ENCODE measurements around the gene GP1BA.

GP1BA gene

GRCh38 chr17:4928881-4929280 is 3.2 kb upstream of the GP1BA start:
- Histone ChIP-seq H3K4me3 (ENCODE audit: low read depth in 1 of 2, low read length in 2 of 2) (no peak overlapping the region), H3K4me1 (ENCODE audit: control insufficient read depth in 1 of 2, insufficient read depth in 2 of 2, low read length in 2 of 2) (peaks cover 0 to under 1% of the 10 kb centered on the region in 2 donors), H3K27me3 (ENCODE audit: low read depth, low read length) (no peaks in the 10 kb centered on the region)

DNA sequence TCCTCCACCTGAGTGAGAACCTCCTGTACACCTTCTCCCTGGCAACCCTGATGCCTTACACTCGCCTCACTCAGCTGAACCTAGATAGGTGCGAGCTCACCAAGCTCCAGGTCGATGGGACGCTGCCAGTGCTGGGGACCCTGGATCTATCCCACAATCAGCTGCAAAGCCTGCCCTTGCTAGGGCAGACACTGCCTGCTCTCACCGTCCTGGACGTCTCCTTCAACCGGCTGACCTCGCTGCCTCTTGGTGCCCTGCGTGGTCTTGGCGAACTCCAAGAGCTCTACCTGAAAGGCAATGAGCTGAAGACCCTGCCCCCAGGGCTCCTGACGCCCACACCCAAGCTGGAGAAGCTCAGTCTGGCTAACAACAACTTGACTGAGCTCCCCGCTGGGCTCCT is 679 bp downstream of the GP1BA start:
- Histone ChIP-seq H3K36me3 (ENCODE audit: control insufficient read depth in 1 of 2, insufficient read depth in 2 of 2, low read length in 2 of 2) (peaks cover 11 to 22% of the 10 kb centered on the region in 2 donors), H3K9me3 (ENCODE audit: control insufficient read depth in 1 of 2, low read length in 2 of 2) (no peaks in the 10 kb centered on the region), H3K4me3 (ENCODE audit: low read depth in 1 of 2, low read length in 2 of 2) (no peak overlapping the region), H3K27ac (ENCODE audit: low read length) (no peak overlapping the region), H3K27me3 (ENCODE audit: low read depth, low read length) (no peaks in the 10 kb centered on the region), H3K4me1 (ENCODE audit: control insufficient read depth in 1 of 2, insufficient read depth in 2 of 2, low read length in 2 of 2) (peaks cover 0 to 14% of the 10 kb centered on the region in 2 donors)

More at GRCh38 chr17:4928881-4929280, 3.2 kb upstream of the GP1BA start:
- no peaks in the 10 kb centered on the region for H3K9me3 ChIP-seq (ENCODE audit: control insufficient read depth in 1 of 2, low read length in 2 of 2)
- no peaks in the 10 kb centered on the region for H3K36me3 ChIP-seq (ENCODE audit: control insufficient read depth in 1 of 2, insufficient read depth in 2 of 2, low read length in 2 of 2)
- H3K27ac ChIP-seq (ENCODE audit: low read length), result no peak overlapping the region

DNA sequence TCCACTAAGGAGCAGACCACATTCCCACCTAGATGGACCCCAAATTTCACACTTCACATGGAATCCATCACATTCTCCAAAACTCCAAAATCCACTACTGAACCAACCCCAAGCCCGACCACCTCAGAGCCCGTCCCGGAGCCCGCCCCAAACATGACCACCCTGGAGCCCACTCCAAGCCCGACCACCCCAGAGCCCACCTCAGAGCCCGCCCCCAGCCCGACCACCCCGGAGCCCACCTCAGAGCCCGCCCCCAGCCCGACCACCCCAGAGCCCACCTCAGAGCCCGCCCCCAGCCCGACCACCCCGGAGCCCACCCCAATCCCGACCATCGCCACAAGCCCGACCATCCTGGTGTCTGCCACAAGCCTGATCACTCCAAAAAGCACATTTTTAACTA is 1.6 kb downstream of the GP1BA start:
- Histone ChIP-seq H3K27me3 (ENCODE audit: low read depth, low read length) (no peaks in the 10 kb centered on the region), H3K4me1 (ENCODE audit: control insufficient read depth in 1 of 2, insufficient read depth in 2 of 2, low read length in 2 of 2) (peaks cover 4 to 22% of the 10 kb centered on the region in 2 donors), H3K27ac (ENCODE audit: low read length) (no peak overlapping the region), H3K36me3 (ENCODE audit: control insufficient read depth in 1 of 2, insufficient read depth in 2 of 2, low read length in 2 of 2) (peaks cover 16 to 27% of the 10 kb centered on the region in 2 donors), H3K4me3 (ENCODE audit: low read depth in 1 of 2, low read length in 2 of 2) (no peak overlapping the region), H3K9me3 (ENCODE audit: control insufficient read depth in 1 of 2, low read length in 2 of 2) (no peaks in the 10 kb centered on the region)

DNA sequence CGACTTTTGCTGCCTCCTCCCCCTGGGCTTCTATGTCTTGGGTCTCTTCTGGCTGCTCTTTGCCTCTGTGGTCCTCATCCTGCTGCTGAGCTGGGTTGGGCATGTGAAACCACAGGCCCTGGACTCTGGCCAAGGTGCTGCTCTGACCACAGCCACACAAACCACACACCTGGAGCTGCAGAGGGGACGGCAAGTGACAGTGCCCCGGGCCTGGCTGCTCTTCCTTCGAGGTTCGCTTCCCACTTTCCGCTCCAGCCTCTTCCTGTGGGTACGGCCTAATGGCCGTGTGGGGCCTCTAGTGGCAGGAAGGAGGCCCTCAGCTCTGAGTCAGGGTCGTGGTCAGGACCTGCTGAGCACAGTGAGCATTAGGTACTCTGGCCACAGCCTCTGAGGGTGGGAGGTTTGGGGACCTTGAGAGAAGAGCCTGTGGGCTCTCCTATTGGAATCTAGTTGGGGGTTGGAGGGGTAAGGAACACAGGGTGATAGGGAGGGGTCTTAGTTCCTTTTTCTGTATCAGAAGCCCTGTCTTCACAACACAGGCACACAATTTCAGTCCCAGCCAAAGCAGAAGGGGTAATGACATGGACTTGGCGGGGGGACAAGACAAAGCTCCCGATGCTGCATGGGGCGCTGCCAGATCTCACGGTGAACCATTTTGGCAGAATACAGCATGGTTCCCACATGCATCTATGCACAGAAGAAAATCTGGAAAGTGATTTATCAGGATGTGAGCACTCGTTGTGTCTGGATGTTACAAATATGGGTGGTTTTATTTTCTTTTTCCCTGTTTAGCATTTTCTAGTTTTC is 2.3 kb downstream of the GP1BA start:
- Histone ChIP-seq H3K9me3 (ENCODE audit: control insufficient read depth in 1 of 2, low read length in 2 of 2) (no peaks in the 10 kb centered on the region), H3K36me3 (ENCODE audit: control insufficient read depth in 1 of 2, insufficient read depth in 2 of 2, low read length in 2 of 2) (peaks cover 16 to 27% of the 10 kb centered on the region in 2 donors), H3K4me1 (ENCODE audit: control insufficient read depth in 1 of 2, insufficient read depth in 2 of 2, low read length in 2 of 2) (peaks cover 11 to 30% of the 10 kb centered on the region in 2 donors), H3K27me3 (ENCODE audit: low read depth, low read length) (no peaks in the 10 kb centered on the region), H3K4me3 (ENCODE audit: low read depth in 1 of 2, low read length in 2 of 2) (no peak overlapping the region), H3K27ac (ENCODE audit: low read length) (no peak overlapping the region)

DNA sequence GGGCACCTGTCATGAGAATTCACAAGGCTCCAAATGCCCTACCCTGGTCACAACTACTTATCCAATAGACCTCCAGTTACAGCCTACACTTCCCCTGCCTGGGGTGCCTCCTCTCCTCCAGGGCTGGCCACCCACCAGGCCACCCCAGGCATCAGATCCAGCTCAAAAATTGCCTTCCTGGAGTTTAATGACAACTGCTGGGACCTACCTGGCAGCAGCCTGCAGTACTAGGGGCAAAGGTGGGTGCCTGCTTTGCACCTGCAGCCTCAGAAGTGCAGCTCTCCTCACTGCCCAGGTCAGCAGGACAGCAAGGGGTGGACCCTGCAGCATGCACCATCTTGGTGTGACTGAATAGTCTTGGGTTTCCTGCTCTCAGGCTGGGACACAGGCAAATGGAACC is 3.6 kb downstream of the GP1BA start:
- H3K27ac ChIP-seq (ENCODE audit: low read length), result no peak overlapping the region
- no peaks in the 10 kb centered on the region for H3K27me3 ChIP-seq (ENCODE audit: low read depth, low read length)
- peaks cover 11 to 31% of the 10 kb centered on the region in 2 donors for H3K4me1 ChIP-seq (ENCODE audit: control insufficient read depth in 1 of 2, insufficient read depth in 2 of 2, low read length in 2 of 2)
- H3K9me3 ChIP-seq (ENCODE audit: control insufficient read depth in 1 of 2, low read length in 2 of 2), result no peaks in the 10 kb centered on the region
- H3K36me3 ChIP-seq (ENCODE audit: control insufficient read depth in 1 of 2, insufficient read depth in 2 of 2, low read length in 2 of 2), result peaks cover 16 to 27% of the 10 kb centered on the region in 2 donors
- no peak overlapping the region for H3K4me3 ChIP-seq (ENCODE audit: low read depth in 1 of 2, low read length in 2 of 2)

DNA sequence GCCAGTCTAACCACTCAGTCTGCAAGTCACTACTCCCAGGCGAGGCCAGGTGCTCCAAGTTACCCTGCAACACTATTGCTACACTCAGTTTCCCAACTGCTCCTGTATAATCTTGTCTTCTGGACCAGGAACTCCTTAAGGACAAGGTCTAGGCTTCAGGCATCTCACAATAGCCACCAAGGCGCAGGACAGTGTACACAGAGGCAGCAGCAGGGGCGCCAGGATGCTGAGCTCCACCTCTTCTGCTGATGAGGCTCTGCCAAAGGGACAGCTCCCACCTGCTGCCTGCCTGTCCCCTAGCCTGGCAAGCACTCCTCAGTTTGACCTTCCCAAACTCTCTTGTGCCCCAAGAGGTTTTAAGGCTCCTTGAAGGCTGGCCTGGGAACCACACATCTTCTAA is 4.4 kb downstream of the GP1BA start:
- peaks cover 16 to 39% of the 10 kb centered on the region in 2 donors for H3K4me1 ChIP-seq (ENCODE audit: control insufficient read depth in 1 of 2, insufficient read depth in 2 of 2, low read length in 2 of 2)
- H3K36me3 ChIP-seq (ENCODE audit: control insufficient read depth in 1 of 2, insufficient read depth in 2 of 2, low read length in 2 of 2), result peaks cover 16 to 27% of the 10 kb centered on the region in 2 donors
- no peaks in the 10 kb centered on the region for H3K9me3 ChIP-seq (ENCODE audit: control insufficient read depth in 1 of 2, low read length in 2 of 2)
- no peak overlapping the region for H3K4me3 ChIP-seq (ENCODE audit: low read depth in 1 of 2, low read length in 2 of 2)
- H3K27me3 ChIP-seq (ENCODE audit: low read depth, low read length), result no peaks in the 10 kb centered on the region
- no peak overlapping the region for H3K27ac ChIP-seq (ENCODE audit: low read length)

DNA sequence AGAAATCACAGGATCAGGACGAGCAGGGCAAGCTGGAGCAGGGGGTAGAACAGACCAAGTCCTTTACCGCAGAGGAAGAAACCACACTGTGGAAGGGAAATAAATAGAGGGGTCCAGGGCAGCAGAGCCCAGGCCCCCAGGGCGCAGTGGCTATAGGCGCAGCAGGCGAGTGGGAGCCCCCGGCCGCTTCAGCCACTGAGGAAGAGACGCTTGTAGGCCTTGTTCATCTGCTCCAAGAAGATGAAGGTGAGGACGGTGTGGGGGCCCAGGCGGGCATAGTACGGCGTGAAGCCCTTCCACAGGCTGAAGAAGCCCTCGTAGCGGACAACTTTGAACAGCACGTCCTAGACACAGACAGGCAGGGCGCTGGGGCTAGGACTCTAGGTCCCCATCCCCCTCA is 5.5 kb downstream of the GP1BA start:
- Histone ChIP-seq H3K4me3 (ENCODE audit: low read depth in 1 of 2, low read length in 2 of 2) (no peak overlapping the region), H3K9me3 (ENCODE audit: control insufficient read depth in 1 of 2, low read length in 2 of 2) (no peaks in the 10 kb centered on the region), H3K36me3 (ENCODE audit: control insufficient read depth in 1 of 2, insufficient read depth in 2 of 2, low read length in 2 of 2) (peaks cover 24 to 32% of the 10 kb centered on the region in 2 donors), H3K27me3 (ENCODE audit: low read depth, low read length) (no peaks in the 10 kb centered on the region), H3K27ac (ENCODE audit: low read length) (no peak overlapping the region), H3K4me1 (ENCODE audit: control insufficient read depth in 1 of 2, insufficient read depth in 2 of 2, low read length in 2 of 2) (peaks cover 16 to 50% of the 10 kb centered on the region in 2 donors)

GRCh38 chr17:4938069-4938491 is 6.0 kb downstream of the GP1BA start:
- H3K27me3 ChIP-seq (ENCODE audit: low read depth, low read length), result no peaks in the 10 kb centered on the region
- no peak overlapping the region for H3K27ac ChIP-seq (ENCODE audit: low read length)
- H3K4me1 ChIP-seq (ENCODE audit: control insufficient read depth in 1 of 2, insufficient read depth in 2 of 2, low read length in 2 of 2), result peaks cover 16 to 55% of the 10 kb centered on the region in 2 donors
- peak overlapping the region in 1 of 2 donors; percentile 70 for H3K4me3 ChIP-seq (ENCODE audit: low read depth in 1 of 2, low read length in 2 of 2)
- H3K36me3 ChIP-seq (ENCODE audit: control insufficient read depth in 1 of 2, insufficient read depth in 2 of 2, low read length in 2 of 2), result peaks cover 29 to 38% of the 10 kb centered on the region in 2 donors
- H3K9me3 ChIP-seq (ENCODE audit: control insufficient read depth in 1 of 2, low read length in 2 of 2), result no peaks in the 10 kb centered on the region

GRCh38 chr17:4938688-4939545 is 6.8 kb downstream of the GP1BA start:
- H3K27ac ChIP-seq (ENCODE audit: low read length), result peak overlapping the region; percentile 98
- no peaks in the 10 kb centered on the region for H3K27me3 ChIP-seq (ENCODE audit: low read depth, low read length)
- peak overlapping the region; percentile 70 to 97 for H3K4me3 ChIP-seq (ENCODE audit: low read depth in 1 of 2, low read length in 2 of 2)
- no peaks in the 10 kb centered on the region for H3K9me3 ChIP-seq (ENCODE audit: control insufficient read depth in 1 of 2, low read length in 2 of 2)
- H3K36me3 ChIP-seq (ENCODE audit: control insufficient read depth in 1 of 2, insufficient read depth in 2 of 2, low read length in 2 of 2), result peaks cover 35 to 45% of the 10 kb centered on the region in 2 donors
- H3K4me1 ChIP-seq (ENCODE audit: control insufficient read depth in 1 of 2, insufficient read depth in 2 of 2, low read length in 2 of 2), result peaks cover 16 to 62% of the 10 kb centered on the region in 2 donors

GRCh38 chr17:4939546-4939795 is 7.4 kb downstream of the GP1BA start:
- H3K27me3 ChIP-seq (ENCODE audit: low read depth, low read length), result no peaks in the 10 kb centered on the region
- H3K27ac ChIP-seq (ENCODE audit: low read length), result peak overlapping the region; percentile 98
- no peaks in the 10 kb centered on the region for H3K9me3 ChIP-seq (ENCODE audit: control insufficient read depth in 1 of 2, low read length in 2 of 2)
- peaks cover 39 to 48% of the 10 kb centered on the region in 2 donors for H3K36me3 ChIP-seq (ENCODE audit: control insufficient read depth in 1 of 2, insufficient read depth in 2 of 2, low read length in 2 of 2)
- H3K4me3 ChIP-seq (ENCODE audit: low read depth in 1 of 2, low read length in 2 of 2), result peak overlapping the region; percentile 70 to 97
- H3K4me1 ChIP-seq (ENCODE audit: control insufficient read depth in 1 of 2, insufficient read depth in 2 of 2, low read length in 2 of 2), result peaks cover 20 to 62% of the 10 kb centered on the region in 2 donors

GRCh38 chr17:4939796-4940554 is 7.9 kb downstream of the GP1BA start, which contains the start of the genes RNF167 and SLC25A11:
RNF167 (plus strand) TSS chr17:4940268; CDS start chr17:4940910, 642 bp downstream.
SLC25A11 (minus strand) TSS chr17:4940046; CDS start chr17:4939910, 136 bp downstream.
- Histone ChIP-seq H3K36me3 (ENCODE audit: control insufficient read depth in 1 of 2, insufficient read depth in 2 of 2, low read length in 2 of 2) (peaks cover 44 to 53% of the 10 kb centered on the region in 2 donors), H3K9me3 (ENCODE audit: control insufficient read depth in 1 of 2, low read length in 2 of 2) (no peaks in the 10 kb centered on the region), H3K4me1 (ENCODE audit: control insufficient read depth in 1 of 2, insufficient read depth in 2 of 2, low read length in 2 of 2) (peaks cover 25 to 64% of the 10 kb centered on the region in 2 donors), H3K27ac (ENCODE audit: low read length) (peak within 1 kb of the TSS; percentile 98), H3K27me3 (ENCODE audit: low read depth, low read length) (no peaks in the 10 kb centered on the region), H3K4me3 (ENCODE audit: low read depth in 1 of 2, low read length in 2 of 2) (peak within 1 kb of the TSS; percentile 70 to 97)

Data from muscle layer of duodenum (tissue), 2 donors.